ENCODE results near the gene SCAMP4.
"Not testable (repeated sequence)": the region's sequence is repeated elsewhere in the genome, so short reads cannot be mapped to it uniquely, and the experiment has no call there.

The SCAMP4 gene

DNA sequence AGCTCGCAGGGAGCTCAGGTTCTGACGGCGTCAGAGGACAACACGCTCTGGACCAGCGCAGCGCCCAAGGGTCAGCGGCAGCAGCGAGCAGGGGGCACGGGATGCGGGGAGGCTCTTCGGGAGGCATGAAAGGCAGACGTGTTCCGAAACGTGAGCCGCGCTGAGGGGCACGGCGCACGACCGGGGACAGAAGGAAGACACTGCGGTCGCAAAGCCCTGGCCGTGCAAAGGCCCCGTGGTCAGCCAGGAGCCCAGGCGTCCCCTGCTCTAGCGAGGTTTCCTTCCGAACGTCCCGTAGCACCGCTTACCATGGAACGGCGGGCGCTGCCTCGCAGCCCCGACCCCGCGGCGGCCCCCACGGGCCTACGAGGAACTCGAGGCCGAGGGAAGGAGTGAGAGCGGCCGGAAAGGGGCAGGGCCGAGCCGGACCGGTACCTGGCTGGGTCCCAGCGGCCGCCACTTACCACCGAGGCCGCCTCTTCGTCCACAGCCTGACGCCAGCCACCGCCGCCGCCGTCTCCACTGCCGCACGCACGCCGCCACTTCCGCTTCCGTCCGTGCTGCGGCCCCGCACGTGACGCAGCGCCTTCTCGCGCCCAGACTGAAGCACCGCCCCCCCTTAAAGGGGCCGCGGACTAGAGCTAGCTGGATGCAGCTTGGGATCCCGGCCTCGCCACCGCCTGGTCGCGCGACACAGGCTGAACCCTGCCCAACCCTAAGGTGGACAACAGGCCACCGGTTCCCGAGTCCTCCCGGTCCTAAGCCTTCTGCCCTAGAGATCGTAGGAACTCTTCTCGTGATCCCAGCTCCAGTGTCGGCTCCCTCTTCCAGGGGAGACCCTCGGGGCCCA, 29.3 kb upstream of the SCAMP4 start:
- H3K4me3 ChIP-seq (ENCODE audit: low read depth in 1 of 5, low read length in 5 of 5) = peak overlapping the region; percentile 77 to 96 (median 90)
- H3K27ac ChIP-seq (ENCODE audit: low read depth, low read length) = peak overlapping the region; percentile 86
- H3K4me1 ChIP-seq (ENCODE audit: control insufficient read depth in 5 of 5, insufficient read depth in 5 of 5, low read length in 5 of 5) = peaks cover 7 to 55% (median 49%) of the 10 kb centered on the region in 5 donors
- peak overlapping the region in 4 of 5 donors; percentile 84 to 94 (median 90) for H3K9ac ChIP-seq (ENCODE audit: low read length in 5 of 5)
- H3K9me3 ChIP-seq (ENCODE audit: control insufficient read depth in 5 of 5, low read length in 5 of 5) = no peaks in the 10 kb centered on the region
- H3K36me3 ChIP-seq (ENCODE audit: control insufficient read depth in 5 of 5, insufficient read depth in 5 of 5, low read length in 5 of 5) = peaks cover 0 to 22% (median 8%) of the 10 kb centered on the region in 5 donors
- H3K27me3 ChIP-seq (ENCODE audit: control insufficient read depth in 5 of 5, insufficient read depth in 4 of 5, low read length in 5 of 5) = no peaks in the 10 kb centered on the region

- H3K4me3 ChIP-seq (ENCODE audit: low read depth in 1 of 5, low read length in 5 of 5) = peak overlapping the region; percentile 61 to 96 (median 90)
- peaks cover 0 to 18% (median 5%) of the 10 kb centered on the region in 5 donors for H3K36me3 ChIP-seq (ENCODE audit: control insufficient read depth in 5 of 5, insufficient read depth in 5 of 5, low read length in 5 of 5)
- not testable (repeated sequence) for H3K9me3 ChIP-seq (ENCODE audit: control insufficient read depth in 5 of 5, low read length in 5 of 5); H3K27me3 ChIP-seq (ENCODE audit: control insufficient read depth in 5 of 5, insufficient read depth in 4 of 5, low read length in 5 of 5)
- H3K9ac ChIP-seq (ENCODE audit: low read length in 5 of 5) = peak overlapping the region in 4 of 5 donors; percentile 45 to 94 (median 77)
- peaks cover 7 to 57% (median 52%) of the 10 kb centered on the region in 5 donors for H3K4me1 ChIP-seq (ENCODE audit: control insufficient read depth in 5 of 5, insufficient read depth in 5 of 5, low read length in 5 of 5)
- H3K27ac ChIP-seq (ENCODE audit: low read depth, low read length) = peak overlapping the region; percentile 86
These were observed 28.5 kb upstream of the SCAMP4 start for GRCh38 chr19:1876496-1877279.

DNA sequence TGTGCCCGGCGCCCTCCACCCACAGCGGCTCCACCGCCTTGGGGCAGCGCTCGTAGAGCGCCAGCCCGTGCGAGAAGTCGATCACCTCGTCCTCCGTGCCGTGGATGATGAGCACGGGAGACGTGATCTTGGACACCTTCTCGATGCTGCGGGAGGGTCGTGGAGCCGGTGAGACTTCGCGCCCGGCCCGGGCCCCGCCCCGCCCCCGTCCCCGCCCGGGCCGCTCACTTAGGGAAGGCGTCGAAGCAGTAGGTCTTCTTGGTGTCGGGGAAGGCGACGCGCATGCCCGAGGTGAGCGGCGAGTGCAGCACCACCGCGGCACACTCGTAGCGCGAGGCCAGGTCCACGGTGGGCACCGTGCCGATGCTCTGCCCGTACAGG, 27.9 kb upstream of the SCAMP4 start:
- H3K9me3 ChIP-seq (ENCODE audit: control insufficient read depth in 5 of 5, low read length in 5 of 5); H3K4me3 ChIP-seq (ENCODE audit: low read depth in 1 of 5, low read length in 5 of 5); H3K27me3 ChIP-seq (ENCODE audit: control insufficient read depth in 5 of 5, insufficient read depth in 4 of 5, low read length in 5 of 5); H3K9ac ChIP-seq (ENCODE audit: low read length in 5 of 5); H3K27ac ChIP-seq (ENCODE audit: low read depth, low read length): not testable (repeated sequence)
- H3K36me3 ChIP-seq (ENCODE audit: control insufficient read depth in 5 of 5, insufficient read depth in 5 of 5, low read length in 5 of 5) = peaks cover 0 to 17% (median 5%) of the 10 kb centered on the region in 5 donors
- H3K4me1 ChIP-seq (ENCODE audit: control insufficient read depth in 5 of 5, insufficient read depth in 5 of 5, low read length in 5 of 5) = peaks cover 7 to 60% (median 57%) of the 10 kb centered on the region in 5 donors

GRCh38 chr19:1878583-1878982, 26.6 kb upstream of the SCAMP4 start:
- H3K4me1 ChIP-seq (ENCODE audit: control insufficient read depth in 5 of 5, insufficient read depth in 5 of 5, low read length in 5 of 5) = peaks cover 17 to 60% (median 57%) of the 10 kb centered on the region in 5 donors
- not testable (repeated sequence) for H3K27ac ChIP-seq (ENCODE audit: low read depth, low read length); H3K27me3 ChIP-seq (ENCODE audit: control insufficient read depth in 5 of 5, insufficient read depth in 4 of 5, low read length in 5 of 5); H3K4me3 ChIP-seq (ENCODE audit: low read depth in 1 of 5, low read length in 5 of 5); H3K9me3 ChIP-seq (ENCODE audit: control insufficient read depth in 5 of 5, low read length in 5 of 5); H3K9ac ChIP-seq (ENCODE audit: low read length in 5 of 5)
- H3K36me3 ChIP-seq (ENCODE audit: control insufficient read depth in 5 of 5, insufficient read depth in 5 of 5, low read length in 5 of 5) = peaks cover 0 to 14% (median 4%) of the 10 kb centered on the region in 5 donors

DNA sequence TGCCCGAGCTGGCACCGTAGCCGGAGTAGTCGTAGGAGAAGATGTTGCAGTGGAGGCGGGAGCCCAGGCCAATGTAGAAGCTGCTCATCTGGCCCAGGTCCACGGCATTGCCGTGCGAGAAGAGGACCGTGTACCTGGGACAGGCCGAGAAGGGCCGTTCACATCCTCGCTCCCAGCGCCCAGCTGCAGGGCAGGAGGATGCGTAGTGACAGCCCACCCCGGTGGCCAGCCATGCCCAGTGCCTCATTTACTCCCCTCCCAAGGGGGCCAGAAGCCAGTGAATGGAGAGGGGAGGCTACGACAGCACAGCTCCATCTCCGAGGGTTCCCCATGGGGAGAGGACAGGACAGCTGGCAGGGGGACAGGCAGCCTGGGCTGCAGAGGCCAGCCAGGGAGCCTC, 25.2 kb upstream of the SCAMP4 start:
- not testable (repeated sequence) for H3K27me3 ChIP-seq (ENCODE audit: control insufficient read depth in 5 of 5, insufficient read depth in 4 of 5, low read length in 5 of 5); H3K27ac ChIP-seq (ENCODE audit: low read depth, low read length); H3K4me3 ChIP-seq (ENCODE audit: low read depth in 1 of 5, low read length in 5 of 5); H3K9me3 ChIP-seq (ENCODE audit: control insufficient read depth in 5 of 5, low read length in 5 of 5); H3K9ac ChIP-seq (ENCODE audit: low read length in 5 of 5)
- peaks cover 20 to 61% (median 56%) of the 10 kb centered on the region in 5 donors for H3K4me1 ChIP-seq (ENCODE audit: control insufficient read depth in 5 of 5, insufficient read depth in 5 of 5, low read length in 5 of 5)
- peaks cover 0 to 14% (median 4%) of the 10 kb centered on the region in 5 donors for H3K36me3 ChIP-seq (ENCODE audit: control insufficient read depth in 5 of 5, insufficient read depth in 5 of 5, low read length in 5 of 5)

- H3K9me3 ChIP-seq (ENCODE audit: control insufficient read depth in 5 of 5, low read length in 5 of 5) = no peaks in the 10 kb centered on the region
- peaks cover 0 to 14% (median 4%) of the 10 kb centered on the region in 5 donors for H3K36me3 ChIP-seq (ENCODE audit: control insufficient read depth in 5 of 5, insufficient read depth in 5 of 5, low read length in 5 of 5)
- peak overlapping the region in 2 of 5 donors; percentile 13 to 42 for H3K4me3 ChIP-seq (ENCODE audit: low read depth in 1 of 5, low read length in 5 of 5)
- H3K9ac ChIP-seq (ENCODE audit: low read length in 5 of 5) = peak overlapping the region in 1 of 5 donors; percentile 41
- peaks cover 20 to 54% (median 52%) of the 10 kb centered on the region in 5 donors for H3K4me1 ChIP-seq (ENCODE audit: control insufficient read depth in 5 of 5, insufficient read depth in 5 of 5, low read length in 5 of 5)
- no peaks in the 10 kb centered on the region for H3K27me3 ChIP-seq (ENCODE audit: control insufficient read depth in 5 of 5, insufficient read depth in 4 of 5, low read length in 5 of 5)
- no peak overlapping the region for H3K27ac ChIP-seq (ENCODE audit: low read depth, low read length)
These were observed 24.4 kb upstream of the SCAMP4 start for GRCh38 chr19:1880611-1881392.

GRCh38 chr19:1881393-1882088, 23.7 kb upstream of the SCAMP4 start:
- Histone ChIP-seq H3K4me3 (ENCODE audit: low read depth in 1 of 5, low read length in 5 of 5) (peak overlapping the region in 3 of 5 donors; percentile 22 to 93 (median 46)), H3K4me1 (ENCODE audit: control insufficient read depth in 5 of 5, insufficient read depth in 5 of 5, low read length in 5 of 5) (peaks cover 20 to 48% (median 46%) of the 10 kb centered on the region in 5 donors), H3K9ac (ENCODE audit: low read length in 5 of 5) (peak overlapping the region in 1 of 5 donors; percentile 87), H3K27ac (ENCODE audit: low read depth, low read length) (peak overlapping the region; percentile 52), H3K36me3 (ENCODE audit: control insufficient read depth in 5 of 5, insufficient read depth in 5 of 5, low read length in 5 of 5) (peaks cover 0 to 14% (median 4%) of the 10 kb centered on the region in 5 donors)
- H3K9me3 ChIP-seq (ENCODE audit: control insufficient read depth in 5 of 5, low read length in 5 of 5); H3K27me3 ChIP-seq (ENCODE audit: control insufficient read depth in 5 of 5, insufficient read depth in 4 of 5, low read length in 5 of 5): not testable (repeated sequence)

DNA sequence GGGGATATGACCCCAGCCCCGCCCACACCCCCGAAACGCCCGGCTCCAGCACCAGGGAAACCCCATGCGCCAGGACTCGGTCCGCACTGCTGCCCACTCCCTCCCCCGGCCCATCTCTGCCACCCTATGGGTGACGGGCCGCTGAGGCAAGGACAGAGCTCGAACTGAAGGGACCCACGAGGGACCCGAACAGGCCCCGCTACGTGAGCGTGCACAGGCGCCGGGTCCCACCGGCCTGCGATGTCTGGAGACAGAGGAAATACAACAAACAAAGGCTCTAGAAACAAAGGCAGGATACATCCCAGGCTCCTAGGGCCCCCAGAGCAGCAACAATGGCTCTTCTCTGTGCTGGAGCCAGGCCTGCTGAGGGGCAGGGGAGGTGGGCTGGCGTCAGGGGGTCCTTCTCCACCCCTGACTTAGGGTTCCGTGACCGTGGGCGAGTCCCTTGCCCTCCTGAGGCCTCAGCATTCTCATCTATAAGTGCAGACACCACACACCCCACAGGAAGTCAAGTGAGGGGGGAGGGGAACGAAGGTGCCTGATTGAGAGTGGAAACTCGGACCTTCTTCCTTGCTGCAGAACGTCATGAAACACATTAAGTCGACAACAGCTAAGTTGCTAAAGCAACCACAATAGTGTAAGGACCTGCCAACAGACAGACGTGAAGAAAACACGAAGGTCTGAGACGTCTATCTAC, 23.0 kb upstream of the SCAMP4 start:
- Histone ChIP-seq H3K4me3 (ENCODE audit: low read depth in 1 of 5, low read length in 5 of 5) (peak overlapping the region in 3 of 5 donors; percentile 81 to 94 (median 93)), H3K36me3 (ENCODE audit: control insufficient read depth in 5 of 5, insufficient read depth in 5 of 5, low read length in 5 of 5) (peaks cover 0 to 14% (median 4%) of the 10 kb centered on the region in 5 donors), H3K9ac (ENCODE audit: low read length in 5 of 5) (peak overlapping the region in 3 of 5 donors; percentile 44 to 95 (median 87)), H3K27me3 (ENCODE audit: control insufficient read depth in 5 of 5, insufficient read depth in 4 of 5, low read length in 5 of 5) (no peaks in the 10 kb centered on the region), H3K9me3 (ENCODE audit: control insufficient read depth in 5 of 5, low read length in 5 of 5) (no peaks in the 10 kb centered on the region), H3K27ac (ENCODE audit: low read depth, low read length) (peak overlapping the region; percentile 52), H3K4me1 (ENCODE audit: control insufficient read depth in 5 of 5, insufficient read depth in 5 of 5, low read length in 5 of 5) (peaks cover 21 to 48% (median 46%) of the 10 kb centered on the region in 5 donors)
